ENCODE data around the gene KCNH2.

The KCNH2 gene

DNA sequence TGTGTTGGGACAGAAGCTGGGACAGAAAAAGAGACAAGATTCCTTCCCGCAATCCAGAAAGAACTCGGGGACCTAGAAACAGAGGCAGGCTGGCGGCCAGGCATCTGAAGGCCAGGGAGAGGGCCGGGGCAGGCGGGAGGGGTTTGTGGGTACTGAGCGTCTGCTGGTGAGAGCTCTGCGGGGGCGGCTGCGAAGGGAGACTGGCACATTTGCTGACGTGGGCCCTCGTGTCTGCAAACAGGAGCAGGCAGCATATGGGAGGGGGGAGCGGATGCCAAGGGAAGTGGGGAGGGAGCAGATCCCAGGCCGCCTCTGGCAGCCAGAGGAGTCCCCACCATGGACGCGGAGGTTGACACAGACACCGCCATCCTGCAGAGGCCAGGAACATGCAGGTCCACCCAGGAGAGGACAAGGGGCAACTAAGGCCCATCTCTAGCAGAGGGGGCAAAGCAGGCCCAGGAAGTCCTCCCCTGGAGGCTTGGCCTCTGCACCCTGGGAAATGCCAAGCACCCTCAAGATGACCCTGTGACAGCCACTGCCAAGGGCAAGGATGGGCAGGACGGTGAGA is 32.2 kb downstream of the KCNH2 start:
- DNase-seq = no peak

DNA sequence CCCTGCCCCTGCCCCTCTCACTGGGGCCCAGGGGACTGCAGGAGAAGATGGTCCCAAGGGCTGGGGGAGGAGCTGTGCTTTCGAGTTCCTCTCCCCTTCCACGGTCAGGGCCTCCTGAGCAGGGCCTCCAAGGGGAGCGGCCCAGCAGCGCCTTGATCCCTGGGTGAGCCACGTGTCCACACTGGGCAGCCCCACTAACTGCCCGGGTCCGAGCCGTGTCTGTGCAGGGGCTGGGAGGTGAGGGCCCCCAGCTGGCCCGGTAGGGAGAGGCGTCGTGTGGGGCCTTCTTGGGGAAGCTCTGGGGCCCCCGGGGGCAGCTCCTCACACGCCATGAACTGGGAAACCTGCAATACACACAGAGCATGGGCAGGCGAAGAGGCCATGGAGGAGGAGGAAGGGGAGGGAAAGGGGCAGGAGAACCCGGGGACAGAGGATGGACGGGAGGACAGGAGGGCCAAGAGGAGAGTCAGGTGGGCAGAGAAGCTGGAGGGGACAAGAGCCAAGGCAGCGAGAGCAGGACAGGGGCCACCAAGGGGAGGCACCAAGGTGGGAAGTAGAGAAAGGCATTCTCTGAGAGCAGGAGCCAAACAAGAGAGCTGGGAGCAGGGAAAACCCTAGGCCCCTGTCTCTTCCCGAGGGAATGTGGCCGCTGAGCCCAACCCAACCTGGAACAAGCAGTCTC is 32.8 kb downstream of the KCNH2 start:
- DNase-seq = no peak

DNA sequence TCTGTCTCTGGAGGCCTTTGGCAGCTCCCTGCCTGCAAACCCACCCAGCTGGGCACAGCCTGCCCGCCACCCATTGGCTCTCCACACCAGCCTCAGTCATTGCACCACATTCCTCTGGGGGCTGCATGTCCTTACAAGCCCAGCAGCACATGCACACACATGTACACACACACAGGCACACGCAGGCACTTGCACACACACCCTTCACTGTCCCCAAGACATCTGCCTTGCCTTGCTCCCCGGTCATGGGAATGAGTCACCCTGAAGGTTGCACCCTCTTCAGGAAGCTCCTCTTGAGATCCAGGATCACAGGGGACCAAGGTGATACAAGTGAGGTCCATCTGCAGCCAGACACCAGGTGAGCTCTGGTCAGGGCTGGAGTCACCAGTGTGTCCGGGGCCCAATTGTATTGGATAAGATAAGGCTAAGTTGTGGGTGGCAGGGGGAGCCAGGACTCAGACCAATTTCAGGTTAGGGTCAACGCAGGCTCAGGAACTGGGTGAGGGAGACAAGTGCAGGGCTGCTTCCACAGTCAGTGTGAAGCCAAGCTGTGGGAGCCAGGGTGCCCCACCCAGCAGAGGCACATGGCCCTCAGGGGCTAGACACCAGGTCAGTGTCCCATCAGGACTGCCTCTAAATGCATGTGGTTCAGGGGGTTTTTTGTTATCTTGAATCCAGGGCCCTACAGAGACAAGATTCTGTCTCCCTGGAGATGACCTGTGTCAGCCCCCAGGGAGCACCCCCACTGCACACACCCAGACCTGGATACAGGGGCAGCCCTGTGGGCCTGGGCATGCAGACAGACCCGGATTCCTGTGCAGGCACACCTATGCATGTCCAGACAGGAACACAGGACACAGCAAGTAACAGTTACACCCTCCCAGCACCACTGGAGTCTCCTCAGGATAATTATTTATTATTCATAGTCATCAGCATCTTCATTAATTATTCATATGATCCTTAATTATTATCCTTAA is 33.8 kb downstream of the KCNH2 start:
- no peak for DNase-seq

DNA sequence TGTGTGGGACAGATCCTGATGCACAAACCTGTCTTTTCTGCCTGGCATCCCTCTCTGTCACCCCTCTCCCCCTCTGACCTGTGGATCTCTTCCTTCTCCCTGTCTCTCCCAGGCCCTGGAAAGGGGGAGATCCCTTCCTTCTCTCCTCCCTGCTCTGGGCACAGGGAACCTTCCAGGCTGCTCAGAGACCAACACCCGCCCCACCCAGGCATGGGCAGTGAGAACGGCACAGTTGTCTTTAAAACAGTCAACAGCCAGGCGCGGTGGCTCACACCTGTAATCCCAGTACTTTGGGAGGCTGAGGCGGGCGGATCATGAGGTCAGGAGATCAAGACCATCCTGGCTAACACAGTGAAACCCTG is 34.7 kb downstream of the KCNH2 start:
- DNase-seq = no peak

DNA sequence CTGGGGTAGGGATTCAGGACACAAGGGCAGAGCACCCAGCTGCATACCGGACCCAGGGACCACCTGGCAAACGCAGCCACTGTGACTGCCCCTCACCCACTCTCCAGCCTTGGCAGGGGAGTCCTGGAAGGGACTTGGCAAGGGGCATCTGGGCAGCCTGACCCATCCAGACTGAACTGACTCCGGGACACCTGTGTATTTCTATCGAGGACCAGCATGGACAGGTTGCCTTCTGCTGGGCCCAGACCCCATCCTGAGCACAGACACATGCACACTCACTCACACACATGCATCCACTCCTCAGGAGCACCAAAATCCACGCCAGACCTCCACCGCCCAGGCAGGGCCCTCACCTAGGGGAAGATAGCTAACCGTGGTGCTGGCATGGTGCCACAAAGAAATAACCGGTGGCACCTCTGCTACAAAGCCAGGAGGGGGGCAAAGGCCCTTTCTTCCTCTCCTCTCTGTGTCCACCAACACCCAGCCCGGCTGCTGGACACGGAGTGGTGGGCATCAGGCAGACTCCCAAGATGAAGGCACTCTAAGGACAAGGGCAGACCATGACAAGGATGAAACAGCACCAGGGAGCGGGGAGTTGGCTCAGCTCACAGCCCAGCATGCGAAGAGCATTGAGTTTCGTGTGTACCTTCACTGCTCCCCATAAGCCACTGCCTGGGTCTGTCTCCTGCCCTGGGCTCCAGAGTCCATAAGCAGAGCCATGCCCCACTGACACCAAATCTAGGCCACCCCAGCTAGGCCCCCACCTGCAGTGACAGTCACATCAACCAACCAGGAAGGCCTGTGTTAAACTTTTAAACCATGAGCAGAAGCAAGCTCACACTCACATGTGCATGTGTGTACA is 35.3 kb downstream of the KCNH2 start:
- DNase-seq = no peak

DNA sequence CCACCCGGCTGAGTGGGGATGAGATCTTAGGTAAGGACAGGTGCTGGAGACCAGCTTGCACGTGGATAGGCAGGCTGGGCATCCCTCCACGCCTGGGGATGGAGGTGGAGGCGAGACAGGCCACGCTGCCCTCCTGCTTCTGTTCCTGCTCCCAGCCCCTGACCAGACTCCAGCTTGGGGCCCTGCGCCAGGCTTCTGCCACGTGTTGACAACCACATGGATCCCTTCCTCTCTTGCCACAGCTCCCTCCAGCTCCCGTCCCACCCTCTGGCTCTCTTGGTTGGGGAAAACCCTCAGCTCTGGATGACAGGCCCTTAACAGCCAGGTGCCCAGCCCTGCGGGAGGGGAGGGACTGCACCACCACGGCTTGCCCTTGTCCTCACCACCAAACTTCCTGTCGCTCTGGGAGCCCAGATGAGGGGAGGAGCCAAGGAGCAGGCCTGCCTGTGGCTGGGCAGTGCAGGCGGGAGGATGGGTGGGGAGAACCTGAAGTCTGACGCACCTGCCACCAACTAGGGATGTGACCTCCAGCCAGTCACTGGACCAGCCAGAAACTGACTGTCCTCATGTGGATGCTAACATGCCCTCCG is 36.0 kb downstream of the KCNH2 start:
- peak in 1 of 2 donors; percentile 36 for DNase-seq

DNA sequence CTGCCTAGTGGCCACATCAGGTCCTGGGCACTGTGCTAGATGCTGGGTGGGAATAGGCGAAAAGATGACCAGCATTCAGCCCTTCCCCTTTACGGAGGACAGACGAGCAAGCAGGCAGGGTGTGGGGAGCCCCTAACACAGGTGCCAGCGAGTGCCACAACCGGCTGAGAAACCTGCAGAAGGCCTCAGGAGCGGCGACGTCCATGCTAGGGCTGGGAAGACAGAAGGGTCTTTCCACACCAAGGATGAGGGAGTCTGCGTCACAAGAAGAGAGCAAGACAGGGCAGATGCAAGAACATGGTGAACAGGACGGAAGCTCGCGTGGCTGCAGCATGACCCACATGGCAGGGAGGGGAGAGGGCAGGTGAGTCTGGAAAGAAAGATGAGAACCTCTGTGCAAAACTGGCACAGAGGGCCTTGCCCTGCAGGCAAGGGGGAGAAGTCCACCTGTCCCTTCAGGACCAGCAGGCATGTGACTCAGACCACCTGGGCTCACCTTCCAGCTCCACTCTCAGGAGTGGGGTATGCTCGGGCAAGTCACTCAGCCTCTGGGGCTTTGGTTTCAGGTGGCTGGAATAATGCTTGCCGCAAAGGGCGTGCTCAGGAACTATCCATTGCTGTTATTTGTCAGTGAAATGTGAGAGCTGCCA is 36.6 kb downstream of the KCNH2 start:
- DNase-seq = no peak

DNA sequence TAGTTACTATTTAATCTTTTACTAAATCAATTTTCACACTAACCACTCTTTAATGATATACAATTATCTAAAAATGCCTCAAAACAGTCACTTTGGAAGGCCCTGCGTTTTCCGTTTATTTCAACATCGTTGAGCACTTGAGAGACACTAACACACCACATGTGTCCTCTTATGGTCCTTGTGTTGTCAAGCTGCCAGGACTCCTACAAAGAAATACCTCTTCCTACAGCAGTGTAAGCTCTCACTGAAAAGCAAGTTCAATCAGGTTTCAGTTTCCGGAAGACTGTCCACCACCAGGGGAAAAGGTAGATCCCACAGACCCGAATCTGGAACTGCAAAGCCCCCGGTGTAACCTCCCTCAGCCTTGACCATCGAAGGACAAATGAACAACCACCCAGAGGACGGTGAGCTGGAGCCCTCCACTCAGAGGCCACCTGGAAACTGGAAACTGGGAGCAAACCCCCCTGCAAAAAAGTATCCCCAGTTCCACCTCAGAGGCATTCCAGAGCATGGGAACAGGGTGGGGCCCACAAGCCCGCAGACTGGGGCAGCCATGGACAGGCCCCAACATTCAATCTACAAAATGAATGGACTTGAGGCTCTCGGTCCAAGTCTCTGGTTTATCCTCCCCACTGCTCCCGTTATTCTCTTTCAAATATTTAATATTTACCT is 37.6 kb downstream of the KCNH2 start:
- DNase-seq = no peak

DNA sequence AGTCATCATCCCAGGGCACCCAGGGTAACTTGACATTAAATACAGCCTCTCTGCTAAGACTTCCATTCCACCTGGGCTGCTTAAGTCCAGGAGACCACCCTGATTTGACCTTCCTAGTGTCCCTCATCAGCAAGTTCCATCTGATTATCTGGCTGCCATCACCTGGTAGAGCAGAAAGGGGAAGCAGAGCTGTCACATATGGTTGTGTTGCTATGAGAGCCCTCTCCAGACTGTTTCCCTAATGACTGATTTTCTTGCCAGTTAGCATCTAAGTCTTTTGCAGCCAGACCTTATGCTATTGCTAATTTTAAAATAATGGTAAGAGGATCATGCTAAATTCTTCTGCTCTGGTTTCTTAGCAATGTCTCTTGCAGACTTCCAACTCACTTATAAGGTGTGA is 38.7 kb downstream of the KCNH2 start:
- DNase-seq = no peak

DNA sequence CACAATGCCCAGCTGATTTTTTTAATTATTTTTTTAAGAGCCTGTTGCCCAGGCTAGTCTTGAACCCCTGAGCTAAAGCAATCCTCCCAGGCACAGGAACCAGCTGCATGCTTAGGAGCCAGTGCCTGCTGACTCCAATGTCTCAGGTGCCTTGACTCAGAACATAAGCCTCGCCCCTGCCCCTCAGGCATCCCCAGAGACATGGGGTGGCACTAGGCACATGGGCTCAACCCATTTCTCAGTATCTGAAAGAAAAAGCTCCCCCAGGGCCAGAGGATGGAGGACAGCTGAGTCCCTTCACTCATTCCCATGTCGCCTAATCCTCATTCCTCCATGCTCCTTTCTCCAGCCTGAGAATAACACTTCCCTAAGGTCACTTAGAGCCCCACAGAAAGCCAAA is 39.1 kb downstream of the KCNH2 start:
- no peak for DNase-seq

DNA sequence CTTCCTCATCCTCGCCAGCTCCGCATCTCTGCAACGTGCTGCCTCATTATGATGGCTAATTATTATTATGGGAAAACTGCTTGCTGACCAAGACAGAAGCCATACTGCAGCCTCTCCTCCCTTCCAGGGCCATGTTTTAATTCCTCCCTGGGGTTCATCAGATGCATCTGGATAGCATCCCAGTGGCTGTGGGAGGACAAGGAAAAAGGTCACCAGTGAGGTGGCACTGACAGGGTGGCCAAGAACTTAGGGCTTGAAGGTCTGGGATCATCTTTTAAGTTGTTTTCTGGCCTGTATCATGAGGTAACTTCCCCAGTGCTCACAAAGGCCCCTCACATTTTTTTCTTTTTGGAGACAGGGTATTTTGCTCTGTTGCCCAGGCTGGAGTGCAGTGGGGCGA is 39.6 kb downstream of the KCNH2 start:
- DNase-seq = no peak

DNA sequence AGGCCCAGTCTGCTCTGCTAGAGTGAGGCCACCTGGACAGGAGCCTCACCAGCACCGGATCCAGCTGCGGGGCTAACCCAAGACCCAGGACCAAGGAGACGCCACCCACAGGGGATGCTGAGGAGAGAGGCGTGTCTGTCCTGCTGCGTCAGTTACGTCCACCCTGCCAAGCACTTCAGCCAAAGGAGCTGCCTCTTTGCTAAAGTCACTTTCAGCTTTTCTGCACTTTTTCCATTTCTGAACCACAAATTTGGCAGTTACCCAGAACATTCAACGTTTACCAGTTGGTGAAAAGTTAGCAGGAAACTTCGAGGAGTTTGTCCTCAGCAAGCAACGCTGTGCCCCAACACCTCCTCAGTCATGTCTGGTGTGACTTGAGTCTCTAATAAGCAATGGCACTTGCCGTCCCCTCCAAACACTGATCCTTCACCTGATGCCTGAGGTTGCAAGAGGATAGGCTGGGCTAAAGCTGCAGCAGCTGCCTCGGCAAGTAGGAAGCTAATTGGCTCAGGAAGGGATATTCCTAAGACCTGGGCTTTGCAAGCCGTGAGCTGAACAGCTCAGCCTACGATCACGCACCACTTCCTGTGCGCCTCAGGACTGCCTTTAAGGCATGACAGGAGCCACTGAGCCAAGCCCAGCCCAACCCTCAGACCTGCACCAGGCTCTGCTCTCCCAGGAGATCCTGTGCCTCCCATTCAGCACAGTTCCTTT is 40.1 kb downstream of the KCNH2 start:
- DNase-seq = no peak

DNA sequence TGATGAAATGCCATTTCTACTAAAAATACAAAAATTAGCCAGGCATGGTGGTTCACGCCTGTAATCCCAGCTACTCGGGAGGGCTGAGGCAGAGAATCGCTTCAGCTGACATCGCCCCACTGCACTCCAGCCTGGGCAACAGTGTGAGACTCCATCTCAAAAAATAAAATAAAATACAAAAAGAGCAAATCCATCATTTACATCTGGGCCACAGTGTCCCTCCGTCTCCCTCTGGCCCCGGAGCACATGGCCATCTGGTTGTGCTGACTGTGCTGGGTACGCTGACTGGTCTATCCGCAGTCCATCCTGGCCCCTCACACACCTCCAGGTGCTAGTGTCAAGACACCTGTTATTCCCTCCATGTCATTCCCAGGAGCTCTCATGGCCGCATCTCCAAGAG is 42.1 kb downstream of the KCNH2 start:
- DNase-seq = no peak

DNA sequence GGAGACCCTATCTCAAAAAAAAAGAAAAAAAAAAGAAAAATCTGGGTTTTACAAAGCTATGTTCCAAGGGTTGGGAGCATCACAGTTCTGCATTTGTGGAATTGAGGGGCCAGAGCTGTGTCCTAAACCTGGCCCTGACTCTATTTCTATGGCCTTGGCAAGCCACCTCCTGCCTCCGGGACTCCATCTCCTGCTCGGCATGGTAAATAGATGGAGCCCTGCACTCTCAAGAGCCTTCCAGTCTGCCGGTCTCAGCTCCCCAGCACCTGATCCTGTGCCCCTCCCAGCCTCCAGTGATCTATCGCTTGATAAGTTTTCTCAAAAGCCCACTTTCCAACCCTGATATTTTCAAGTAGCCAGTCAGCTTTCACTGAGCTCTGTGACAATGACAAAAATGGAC is 43.0 kb downstream of the KCNH2 start:
- no peak for DNase-seq

DNA sequence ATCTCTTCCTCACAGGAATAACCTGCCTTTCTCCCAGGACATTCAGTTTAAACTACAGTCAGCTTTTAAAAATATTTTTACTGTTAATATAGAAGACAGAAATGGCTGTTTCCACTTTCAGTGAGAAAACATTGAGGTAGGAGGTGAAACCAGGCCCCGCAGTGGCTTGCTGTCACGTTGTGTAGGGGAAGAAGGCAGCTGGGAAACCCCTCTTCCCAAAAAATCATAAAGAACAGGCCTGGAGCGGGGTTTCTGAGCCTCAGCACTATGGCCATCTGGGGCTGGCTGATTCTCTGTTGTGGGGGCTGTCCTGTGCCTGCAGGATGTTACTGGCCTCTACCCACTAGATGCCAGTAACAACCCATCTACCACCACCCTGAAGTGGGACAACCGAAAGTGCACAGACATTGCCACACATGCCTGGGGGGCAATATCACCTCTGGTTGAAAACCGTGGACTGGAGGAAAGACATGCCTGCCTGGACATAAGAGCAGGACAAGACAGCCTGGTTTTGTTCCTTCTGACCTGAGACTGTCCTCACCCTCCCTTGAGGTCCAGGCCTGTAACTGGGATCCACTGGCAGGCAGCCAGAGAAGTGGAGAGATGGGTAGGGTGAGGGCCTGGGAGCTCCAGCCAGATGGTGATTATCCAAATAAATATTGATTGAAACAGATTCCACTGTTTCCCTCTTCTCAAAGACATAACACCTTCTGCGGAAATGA is 43.9 kb downstream of the KCNH2 start:
- DNase-seq = no peak

DNA sequence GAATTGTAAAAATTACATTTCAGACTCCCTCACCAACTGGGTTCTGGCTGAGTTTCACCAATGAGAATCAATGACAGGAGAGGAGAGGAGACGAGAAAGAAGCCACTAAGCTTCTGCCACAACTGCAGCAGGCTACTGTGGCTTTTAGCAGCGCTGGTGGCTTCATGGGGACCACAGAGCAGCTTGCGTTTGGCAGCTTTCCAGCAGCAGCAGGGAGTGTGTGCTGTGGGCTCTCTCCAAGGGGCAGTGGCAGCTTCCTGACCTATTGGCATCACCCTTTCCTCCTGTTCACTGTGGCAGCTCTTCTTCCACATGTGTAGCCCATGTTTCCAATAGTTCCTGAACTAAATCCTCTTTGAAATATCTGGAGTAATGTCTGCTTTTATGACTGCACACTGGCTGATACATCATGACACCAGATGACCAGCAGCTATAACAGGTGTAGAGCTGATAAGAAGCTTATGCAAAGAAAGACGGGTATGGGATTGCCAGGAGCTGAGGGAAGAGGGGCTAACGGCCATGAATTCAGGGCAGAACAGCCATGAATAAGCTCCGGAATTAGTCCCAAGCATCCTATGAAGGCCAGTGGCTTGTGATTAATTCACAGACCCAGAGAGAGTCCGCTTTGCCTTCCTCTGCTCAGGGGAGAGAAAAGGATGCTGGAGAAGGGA is 46.8 kb downstream of the KCNH2 start:
- no peak for DNase-seq

DNA sequence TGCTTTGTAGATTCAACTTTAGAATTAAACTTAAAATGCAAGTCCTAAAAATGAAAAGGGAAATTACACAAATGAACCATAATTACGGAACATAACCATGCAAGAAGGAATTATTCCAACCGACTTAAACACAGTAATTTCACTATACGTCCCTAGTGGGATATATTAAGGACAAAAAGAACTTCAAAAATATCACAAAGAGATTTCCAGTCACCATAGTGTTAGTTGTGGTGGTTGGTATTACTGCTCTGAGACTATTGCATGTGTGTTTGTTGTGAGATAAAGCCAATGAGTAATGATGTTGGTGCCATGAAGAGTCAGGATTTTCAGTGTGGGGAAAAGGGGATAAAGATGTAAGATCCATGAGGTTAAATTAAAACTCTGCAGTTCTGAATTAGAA is 49.6 kb downstream of the KCNH2 start:
- no peak for DNase-seq

DNA sequence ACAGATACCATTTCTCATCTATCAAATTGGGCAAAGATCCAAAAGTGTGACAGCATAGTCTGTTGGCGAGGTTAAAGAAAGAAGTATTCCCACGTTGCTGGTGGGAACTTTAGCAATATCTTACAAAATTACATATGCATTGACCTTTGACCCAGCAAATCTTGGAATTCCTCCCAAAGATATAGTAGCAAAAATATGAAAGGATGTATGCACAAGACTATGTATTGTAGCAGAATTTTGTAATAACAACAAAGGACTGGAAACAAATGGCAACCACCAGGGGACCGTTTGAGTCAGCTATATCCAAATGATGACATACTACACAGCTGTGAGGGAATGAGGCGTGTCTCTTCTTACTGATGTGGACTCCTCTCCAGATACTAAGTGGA is 50.2 kb downstream of the KCNH2 start:
- DNase-seq = no peak

DNA sequence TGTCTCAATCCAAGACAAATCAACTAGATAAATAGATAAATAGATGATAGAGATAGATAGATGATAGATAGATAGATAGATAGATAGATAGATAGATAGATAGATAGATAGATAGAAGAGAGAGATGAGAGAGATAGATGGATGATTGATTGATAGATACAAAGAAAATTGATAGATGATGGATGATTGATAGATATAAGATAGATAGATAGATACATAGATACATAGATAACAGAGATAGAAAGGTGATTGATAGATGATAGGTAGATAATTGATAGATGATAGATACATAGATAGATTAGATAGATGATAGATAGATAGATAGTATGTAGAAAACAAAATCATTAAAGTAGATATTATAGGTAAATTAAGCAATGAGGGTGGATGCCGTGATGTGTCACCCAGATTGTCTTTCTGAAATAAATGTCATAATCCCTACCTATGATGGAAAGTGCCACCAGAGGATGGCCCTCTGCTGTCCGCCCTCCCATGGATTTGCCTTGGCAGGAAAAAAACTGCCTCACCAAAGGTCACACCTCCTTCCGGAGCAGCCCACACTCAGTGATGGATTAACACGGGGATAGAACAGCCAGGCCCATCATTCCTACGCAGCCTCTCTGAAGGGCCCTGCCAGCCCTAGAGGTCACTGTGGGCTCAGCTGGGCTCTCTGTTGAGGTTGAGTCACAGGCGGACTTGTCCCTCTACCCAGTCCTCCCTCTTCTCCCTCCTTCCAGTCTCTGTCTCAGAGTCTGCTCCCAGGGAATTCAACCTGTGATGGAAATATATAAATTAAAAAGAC is 50.8 kb downstream of the KCNH2 start:
- DNase-seq = no peak

Data from activated CD4-positive, alpha-beta T cell treated with anti-CD3 and anti-CD28 coated beads for 4 hours (primary cell).